HepG2 (cell line): ENCODE results near the gene UQCR10. TPM values are rescaled to one million over a fixed set of nuclear protein-coding genes. Genes with fewer than 3 reads are reported as not detected.

ENCODE experiments used
- AGO1 ChIP-seq: fragments of 200-400 bp; formaldehyde crosslinking; IDR thresholded peaks from 2 replicates; pipeline ENCODE4 v1.6.1; 2017; ENCODE audit warnings: mild to moderate bottlenecking, low read depth, low read length, moderate library complexity; ENCODE audit not compliant: poor library complexity, severe bottlenecking
- ATAD3A ChIP-seq: sonication (generic); formaldehyde crosslinking; IDR thresholded peaks from 2 replicates; pipeline ENCODE4 v1.4.0; 2020; ENCODE audit warnings: missing genetic modification reagents
- FOSL1 ChIP-seq: sonication (generic); formaldehyde crosslinking; IDR thresholded peaks from 2 replicates; pipeline ENCODE4 v1.9.0; 2021; ENCODE audit warnings: missing genetic modification reagents, borderline replicate concordance
- FOXC1 ChIP-seq: sonication (generic); formaldehyde crosslinking; IDR thresholded peaks from 2 replicates; pipeline ENCODE4 v1.8.0; 2022; ENCODE audit warnings: mild to moderate bottlenecking, missing genetic modification reagents, borderline replicate concordance
- GTF2F1 ChIP-seq: fragments of 150-350 bp; IDR thresholded peaks from 2 replicates; pipeline ENCODE4 v1.6.1; 2014; ENCODE audit warnings: low read length
- JUND ChIP-seq: sonication (generic); formaldehyde crosslinking; IDR thresholded peaks from 2 replicates; pipeline ENCODE4 v1.8.0; 2022; ENCODE audit warnings: mild to moderate bottlenecking, missing genetic modification reagents
- NFKB2 ChIP-seq: sonication (generic); formaldehyde crosslinking; IDR thresholded peaks from 2 replicates; pipeline ENCODE4 v1.4.0; 2020; ENCODE audit warnings: missing genetic modification reagents, borderline replicate concordance
- PRPF4 ChIP-seq: fragments of 200-400 bp; formaldehyde crosslinking; IDR thresholded peaks from 2 replicates; pipeline ENCODE4 v1.6.1; 2016; ENCODE audit warnings: low read length, low read depth; ENCODE audit not compliant: poor library complexity, severe bottlenecking
- ZBTB8A ChIP-seq: sonication (generic); formaldehyde crosslinking; IDR thresholded peaks from 2 replicates; pipeline ENCODE4 v1.4.0; 2020; ENCODE audit warnings: mild to moderate bottlenecking, low read depth, missing genetic modification reagents, borderline replicate concordance
- ZNF232 ChIP-seq: sonication (generic); formaldehyde crosslinking; IDR thresholded peaks from 2 replicates; pipeline ENCODE4 v1.4.0; 2020; ENCODE audit warnings: missing genetic modification reagents, borderline replicate concordance
- ZNF34 ChIP-seq: sonication (generic); formaldehyde crosslinking; IDR thresholded peaks from 2 replicates; pipeline ENCODE4 v1.4.0; 2020; ENCODE audit warnings: mild to moderate bottlenecking, missing genetic modification reagents, borderline replicate concordance
- ZNF432 ChIP-seq: sonication (generic); formaldehyde crosslinking; IDR thresholded peaks from 2 replicates; pipeline ENCODE4 v1.5.0; 2020; ENCODE audit warnings: missing genetic modification reagents, mild to moderate bottlenecking, borderline replicate concordance
- ZNF446 ChIP-seq: sonication (generic); formaldehyde crosslinking; IDR thresholded peaks from 2 replicates; pipeline ENCODE4 v1.5.0; 2020; ENCODE audit warnings: mild to moderate bottlenecking, missing genetic modification reagents
- ZNF883 ChIP-seq: sonication (generic); formaldehyde crosslinking; IDR thresholded peaks from 2 replicates; pipeline ENCODE4 v1.5.1; 2020; ENCODE audit warnings: mild to moderate bottlenecking, missing genetic modification reagents; ENCODE audit errors: not compliant biosample characterization
- ZSCAN21 ChIP-seq: sonication (generic); formaldehyde crosslinking; IDR thresholded peaks from 2 replicates; pipeline ENCODE4 v1.8.0; 2022; ENCODE audit warnings: mild to moderate bottlenecking, missing genetic modification reagents, moderate library complexity, borderline replicate concordance
- polyA plus RNA-seq, 8 experiments: library from polyadenylated mRNA; depleted of rRNA in 3 of 8; stranded (reverse) in 7 of 8; unstranded in 1 of 8; fragments of >200 nt; fragmentation: Illumina TruSeq in 4 of 8; extraction: Trizol in 4 of 8; gene quantifications; 2 replicates each; pipeline versions ENCODE4 v1.2.1 to v1.2.3, GENCODE V29; 2011 to 2016; ENCODE audit warnings: low read depth in 4 of 8, missing spikeins in 1 of 8, mixed read lengths in 1 of 8; ENCODE audit not compliant: insufficient read depth in 1 of 8
- total RNA-seq, 5 experiments: library from RNA; depleted of rRNA; stranded (reverse); fragments of >200 nt; fragmentation: Illumina TruSeq; extraction: Trizol; gene quantifications; 2 replicates each; pipeline ENCODE4 v1.2.3, GENCODE V29; 2016; ENCODE audit warnings: low read depth in 1 of 5
- TF ChIP-seq, protein P1 (sequence below): IDR thresholded peaks from 2 replicates; pipeline ENCODE4 v1.6.1; 2012; ENCODE audit warnings: inconsistent platforms
- TF ChIP-seq, protein P2 (sequence below), 2 experiments: fragments of 450-650 bp in 1 of 2; sonication (generic) in 1 of 2; formaldehyde crosslinking in 1 of 2; IDR thresholded peaks; 2 replicates each; pipeline versions ENCODE4 v1.6.1 to v1.8.0; 2016 to 2022; ENCODE audit warnings: antibody characterized with exemption in 1 of 2, mild to moderate bottlenecking in 1 of 2, missing genetic modification reagents in 1 of 2

UQCR10 gene
- total and polyA plus RNA-seq, 2 of the 13 experiments (the other 11 are each of a cell fraction or from before 2014, with no cell fraction given): 225 to 232 TPM

DNA sequence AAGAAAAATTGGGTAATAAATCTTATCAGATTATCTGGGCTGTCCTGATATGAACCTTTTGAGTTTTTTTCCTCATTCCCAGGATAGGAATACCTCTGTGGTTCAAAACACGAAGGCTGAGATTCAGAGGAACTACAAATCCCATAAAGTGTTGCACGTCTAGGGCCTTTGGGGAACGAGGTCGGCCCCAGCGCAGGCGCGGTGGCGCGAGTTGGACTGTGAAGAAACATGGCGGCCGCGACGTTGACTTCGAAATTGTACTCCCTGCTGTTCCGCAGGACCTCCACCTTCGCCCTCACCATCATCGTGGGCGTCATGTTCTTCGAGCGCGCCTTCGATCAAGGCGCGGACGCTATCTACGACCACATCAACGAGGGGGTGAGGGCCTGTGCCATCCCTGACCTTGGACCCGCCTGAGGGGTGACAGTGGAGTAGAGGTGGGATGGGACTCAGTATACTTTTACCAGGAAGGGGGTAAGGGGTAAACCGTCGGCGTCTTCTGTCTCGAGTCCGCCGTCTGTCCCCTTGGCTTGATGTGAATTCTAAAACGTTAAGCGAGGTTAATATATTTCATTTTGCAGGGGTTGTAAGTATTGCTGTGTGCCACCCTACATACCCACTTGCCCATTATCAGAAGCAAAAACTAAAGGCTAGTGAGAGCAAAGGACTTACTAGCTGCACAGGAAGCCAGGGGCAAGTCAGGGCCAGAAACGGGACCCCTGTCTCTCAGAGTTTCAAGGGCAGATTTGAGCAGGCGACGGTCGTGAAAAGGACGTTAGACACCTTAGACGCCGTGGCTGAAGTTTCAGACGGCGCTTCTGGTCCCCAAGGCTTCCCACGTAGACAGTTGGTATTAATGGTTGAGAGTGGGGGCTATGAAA is at the start of gene UQCR10 (continued):
- TF ChIP-seq ATAD3A (CRISPR knock-in tag) (no peak), ZSCAN21 (CRISPR knock-in tag) (no peak), ZNF446 (no peak), JUND (CRISPR knock-in tag) (no peak), NFKB2 (peak; percentile 60; the same call in 1 of the 2 replicates), PRPF4 (no peak), GTF2F1 (no peak), AGO1 (no peak), ZNF232 (peak; percentile 48; the same call in 1 of the 2 replicates), ZNF34 (CRISPR knock-in tag) (no peak; the same call in 1 of the 2 replicates), FOSL1 (CRISPR knock-in tag) (no peak), ZNF432 (CRISPR knock-in tag) (no peak), ZBTB8A (CRISPR knock-in tag) (no peak), FOXC1 (CRISPR knock-in tag) (no peak), ZNF883 (CRISPR knock-in tag) (no peak)
- TF ChIP-seq, protein P1, sequence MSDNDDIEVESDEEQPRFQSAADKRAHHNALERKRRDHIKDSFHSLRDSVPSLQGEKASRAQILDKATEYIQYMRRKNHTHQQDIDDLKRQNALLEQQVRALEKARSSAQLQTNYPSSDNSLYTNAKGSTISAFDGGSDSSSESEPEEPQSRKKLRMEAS: peak; percentile 19; the same call in 1 of the 2 replicates
- TF ChIP-seq, protein P2, sequence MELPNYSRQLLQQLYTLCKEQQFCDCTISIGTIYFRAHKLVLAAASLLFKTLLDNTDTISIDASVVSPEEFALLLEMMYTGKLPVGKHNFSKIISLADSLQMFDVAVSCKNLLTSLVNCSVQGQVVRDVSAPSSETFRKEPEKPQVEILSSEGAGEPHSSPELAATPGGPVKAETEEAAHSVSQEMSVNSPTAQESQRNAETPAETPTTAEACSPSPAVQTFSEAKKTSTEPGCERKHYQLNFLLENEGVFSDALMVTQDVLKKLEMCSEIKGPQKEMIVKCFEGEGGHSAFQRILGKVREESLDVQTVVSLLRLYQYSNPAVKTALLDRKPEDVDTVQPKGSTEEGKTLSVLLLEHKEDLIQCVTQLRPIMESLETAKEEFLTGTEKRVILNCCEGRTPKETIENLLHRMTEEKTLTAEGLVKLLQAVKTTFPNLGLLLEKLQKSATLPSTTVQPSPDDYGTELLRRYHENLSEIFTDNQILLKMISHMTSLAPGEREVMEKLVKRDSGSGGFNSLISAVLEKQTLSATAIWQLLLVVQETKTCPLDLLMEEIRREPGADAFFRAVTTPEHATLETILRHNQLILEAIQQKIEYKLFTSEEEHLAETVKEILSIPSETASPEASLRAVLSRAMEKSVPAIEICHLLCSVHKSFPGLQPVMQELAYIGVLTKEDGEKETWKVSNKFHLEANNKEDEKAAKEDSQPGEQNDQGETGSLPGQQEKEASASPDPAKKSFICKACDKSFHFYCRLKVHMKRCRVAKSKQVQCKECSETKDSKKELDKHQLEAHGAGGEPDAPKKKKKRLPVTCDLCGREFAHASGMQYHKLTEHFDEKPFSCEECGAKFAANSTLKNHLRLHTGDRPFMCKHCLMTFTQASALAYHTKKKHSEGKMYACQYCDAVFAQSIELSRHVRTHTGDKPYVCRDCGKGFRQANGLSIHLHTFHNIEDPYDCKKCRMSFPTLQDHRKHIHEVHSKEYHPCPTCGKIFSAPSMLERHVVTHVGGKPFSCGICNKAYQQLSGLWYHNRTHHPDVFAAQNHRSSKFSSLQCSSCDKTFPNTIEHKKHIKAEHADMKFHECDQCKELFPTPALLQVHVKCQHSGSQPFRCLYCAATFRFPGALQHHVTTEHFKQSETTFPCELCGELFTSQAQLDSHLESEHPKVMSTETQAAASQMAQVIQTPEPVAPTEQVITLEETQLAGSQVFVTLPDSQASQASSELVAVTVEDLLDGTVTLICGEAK (IDR thresholded peaks at IDR 0.05): no peak
- TF ChIP-seq, protein P2 (CRISPR knock-in tag; IDR thresholded peaks at IDR 0.05): peak; percentile 47; the same call in 1 of the 2 replicates
